OCI-LY7 (cell line): ENCODE data around the gene MEIOB. TPM values are rescaled to one million over a fixed set of nuclear protein-coding genes. Genes with fewer than 3 reads are reported as not detected.

Experiments
- BruUV-seq: library from RNA; stranded (reverse); fragments of 400-500 nt; replicated peaks from 2 replicates; lab custom pipeline; 2021; lab: Mats Ljungman, UMichigan
- CTCF ChIA-PET: fragments of 300-600 bp; sonication (Branson Sonifier 250); formaldehyde crosslinking; loops from one replicate; lab custom pipeline; 2022; ENCODE audit warnings: antibody characterized with exemption; ENCODE audit not compliant: unreplicated experiment; lab: Charles Lee
- POLR2A ChIA-PET: fragments of 300-600 bp; sonication (Branson Sonifier 250); formaldehyde crosslinking; loops from one replicate; lab custom pipeline; 2022; ENCODE audit warnings: antibody characterized with exemption; lab: Charles Lee
- DNase-seq: peaks from one replicate; pipeline ENCODE4 v3.0.0-alpha.2; 2015; ENCODE audit warnings: low spot score
- H2AFZ ChIP-seq: fragments of 200-600 bp; sonication (generic), shearing (Covaris generic); 2 replicates; pipeline ENCODE4 v1.6.1; 2014; ENCODE audit warnings: mild to moderate bottlenecking, antibody characterized with exemption, low read length, moderate library complexity
- H3K27ac ChIP-seq: fragments of 200-600 bp; sonication (generic); 2 replicates; pipeline ENCODE4 v1.5.1; 2014; ENCODE audit warnings: mixed run types, low read depth, mild to moderate bottlenecking, moderate library complexity, low read length, inconsistent platforms; ENCODE audit not compliant: poor library complexity, severe bottlenecking
- H3K36me3 ChIP-seq: fragments of 200-600 bp; sonication (generic); 2 replicates; pipeline ENCODE4 v1.6.1; 2014; ENCODE audit warnings: mild to moderate bottlenecking, antibody characterized with exemption, low read length, moderate library complexity, mixed read lengths; ENCODE audit not compliant: insufficient read depth
- H3K4me1 ChIP-seq: fragments of 200-600 bp; sonication (generic); 2 replicates; pipeline ENCODE4 v1.5.1; 2014; ENCODE audit warnings: mild to moderate bottlenecking, low read length; ENCODE audit not compliant: insufficient read depth, poor library complexity, severe bottlenecking
- H3K4me2 ChIP-seq: fragments of 200-600 bp; sonication (generic); 2 replicates; pipeline ENCODE4 v1.6.1; 2014; ENCODE audit warnings: mild to moderate bottlenecking, low read length
- H3K4me3 ChIP-seq: fragments of 200-600 bp; sonication (generic); 2 replicates; pipeline ENCODE4 v1.5.1; 2014; ENCODE audit warnings: mild to moderate bottlenecking, low read depth, low read length; ENCODE audit not compliant: poor library complexity, severe bottlenecking
- H3K79me2 ChIP-seq: fragments of 200-600 bp; sonication (generic); 2 replicates; pipeline ENCODE4 v1.6.1; 2016; ENCODE audit warnings: low read depth, mild to moderate bottlenecking, low read length, moderate library complexity, mixed read lengths; ENCODE audit not compliant: insufficient read depth
- H3K9me2 ChIP-seq: fragments of 200-600 bp; sonication (generic); 2 replicates; pipeline ENCODE4 v1.6.1; 2016; ENCODE audit warnings: mild to moderate bottlenecking, low read length, mixed read lengths; ENCODE audit not compliant: insufficient read depth
- H3K9me3 ChIP-seq: fragments of 200-600 bp; sonication (generic); 2 replicates; pipeline ENCODE4 v1.6.1; 2014; ENCODE audit warnings: mild to moderate bottlenecking, mixed run types, low read length, mixed read lengths
- H4K20me1 ChIP-seq: fragments of 200-600 bp; sonication (generic); 2 replicates; pipeline ENCODE4 v1.6.1; 2014; ENCODE audit warnings: mild to moderate bottlenecking, antibody characterized with exemption, low read length, moderate library complexity, mixed read lengths; ENCODE audit not compliant: insufficient read depth
- EZH2phosphoT487 ChIP-seq: fragments of 200-600 bp; sonication (generic); IDR thresholded peaks from 2 replicates; pipeline ENCODE4 v1.6.1; 2018; ENCODE audit warnings: low read depth, borderline replicate concordance, mild to moderate bottlenecking, mixed run types, antibody characterized with exemption, low read length, moderate library complexity, mixed read lengths
- intact Hi-C: fragments of 100-400 bp; cut with micrococcal nuclease; formaldehyde crosslinking; loops from one replicate; pipeline ENCODE4 v1.10.0; 2022; ENCODE audit not compliant: unreplicated experiment
- total RNA-seq, 2 experiments: library from RNA; depleted of rRNA in 1 of 2; stranded (reverse); fragments of >200 nt in 1 of 2; shearing (Covaris generic) in 1 of 2; gene quantifications; 2 replicates each; pipeline ENCODE4 v1.2.3, GENCODE V29; 2014 to 2022
- TF ChIP-seq, protein P1 (sequence below): fragments of 200-600 bp; sonication (generic); conservative IDR thresholded peaks from 2 replicates; pipeline ENCODE4 v1.5.1; 2014; ENCODE audit warnings: mild to moderate bottlenecking, antibody characterized with exemption, low read length, moderate library complexity, mixed read lengths

MEIOB gene
- total RNA-seq, 2 experiments from 2014 or later = not detected

DNA sequence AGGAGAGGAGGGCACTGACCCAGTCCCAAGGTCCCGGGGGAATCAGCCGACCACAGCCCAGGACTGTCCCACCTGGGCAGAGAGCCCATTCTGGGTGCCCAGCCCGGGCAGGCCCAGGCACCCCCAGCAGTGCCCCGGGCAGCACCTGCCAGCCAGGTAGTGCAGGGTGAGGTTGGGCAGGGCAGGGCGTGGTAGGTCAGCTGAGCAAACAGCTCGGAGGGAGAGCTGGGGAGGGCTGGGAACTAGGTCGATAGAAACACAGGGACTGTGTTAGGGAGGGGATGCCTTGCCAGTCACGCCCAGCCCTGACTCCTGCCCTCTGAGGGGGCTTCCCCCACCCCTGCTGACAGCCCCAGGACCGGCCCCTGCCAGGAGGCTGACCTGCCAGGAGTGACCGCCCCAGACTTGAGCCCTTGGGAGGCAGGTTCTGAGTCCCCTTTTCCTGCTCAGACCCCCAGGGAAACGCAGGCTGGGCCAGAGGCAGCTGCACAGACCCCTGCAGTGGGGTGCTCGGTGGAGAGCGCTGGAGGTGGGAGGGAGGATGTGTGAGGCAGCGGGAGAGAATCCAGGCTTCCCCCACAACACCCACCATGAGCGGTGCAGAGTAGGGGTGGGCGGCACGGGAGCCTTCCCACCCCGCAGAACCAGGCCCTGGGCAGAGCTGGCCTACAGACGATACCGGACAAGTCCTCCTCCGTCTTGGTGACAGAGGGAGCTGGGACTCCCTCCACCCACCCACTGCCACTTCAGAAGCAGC, 41.5 kb upstream of the MEIOB start:
- ChIA-PET POLR2A (no interaction called here), CTCF (no interaction called here)
- BruUV-seq = no TSS peak

DNA sequence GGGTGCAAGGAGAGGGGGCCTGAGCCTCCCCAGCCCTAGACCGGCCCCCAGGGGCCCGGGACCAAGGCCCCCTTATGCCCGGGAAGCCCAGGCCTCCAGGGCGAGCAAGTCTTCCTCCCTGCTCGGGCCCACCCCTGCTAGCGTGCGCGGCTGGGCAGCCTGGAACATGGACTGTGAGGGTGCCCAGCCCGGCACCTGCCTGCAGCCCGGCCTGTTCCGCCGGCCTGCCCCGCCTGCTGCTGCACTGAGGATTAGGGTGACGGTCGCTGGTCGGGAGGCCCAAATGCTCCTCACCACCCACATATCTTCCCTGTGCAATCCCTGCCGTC, 40.2 kb upstream of the MEIOB start:
- POLR2A ChIA-PET = no interaction called here
- no peak overlapping the region for H3K27ac ChIP-seq
- H3K9me3 ChIP-seq = no peaks in the 10 kb centered on the region
- H3K4me3 ChIP-seq = no peak overlapping the region
- no peaks in the 10 kb centered on the region for H3K36me3 ChIP-seq
- intact Hi-C loops = no loop called here
- H3K79me2 ChIP-seq = no peaks in the 10 kb centered on the region
- no peak for DNase-seq
- BruUV-seq = no TSS peak
- no peaks in the 10 kb centered on the region for H4K20me1 ChIP-seq
- H3K4me1 ChIP-seq = no peaks in the 10 kb centered on the region
- TF ChIP-seq, protein P1, sequence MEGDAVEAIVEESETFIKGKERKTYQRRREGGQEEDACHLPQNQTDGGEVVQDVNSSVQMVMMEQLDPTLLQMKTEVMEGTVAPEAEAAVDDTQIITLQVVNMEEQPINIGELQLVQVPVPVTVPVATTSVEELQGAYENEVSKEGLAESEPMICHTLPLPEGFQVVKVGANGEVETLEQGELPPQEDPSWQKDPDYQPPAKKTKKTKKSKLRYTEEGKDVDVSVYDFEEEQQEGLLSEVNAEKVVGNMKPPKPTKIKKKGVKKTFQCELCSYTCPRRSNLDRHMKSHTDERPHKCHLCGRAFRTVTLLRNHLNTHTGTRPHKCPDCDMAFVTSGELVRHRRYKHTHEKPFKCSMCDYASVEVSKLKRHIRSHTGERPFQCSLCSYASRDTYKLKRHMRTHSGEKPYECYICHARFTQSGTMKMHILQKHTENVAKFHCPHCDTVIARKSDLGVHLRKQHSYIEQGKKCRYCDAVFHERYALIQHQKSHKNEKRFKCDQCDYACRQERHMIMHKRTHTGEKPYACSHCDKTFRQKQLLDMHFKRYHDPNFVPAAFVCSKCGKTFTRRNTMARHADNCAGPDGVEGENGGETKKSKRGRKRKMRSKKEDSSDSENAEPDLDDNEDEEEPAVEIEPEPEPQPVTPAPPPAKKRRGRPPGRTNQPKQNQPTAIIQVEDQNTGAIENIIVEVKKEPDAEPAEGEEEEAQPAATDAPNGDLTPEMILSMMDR = no peak
- TF ChIP-seq EZH2phosphoT487 = no peak
- CTCF ChIA-PET = no interaction called here
- no peak overlapping the region for H2AFZ ChIP-seq
- H3K4me2 ChIP-seq = no peak overlapping the region
- H3K9me2 ChIP-seq = no peaks in the 10 kb centered on the region

More for the DNA sequence above, 41.5 kb upstream of the MEIOB start:
- Histone ChIP-seq H3K4me1 (no peaks in the 10 kb centered on the region), H3K4me3 (no peak overlapping the region), H3K4me2 (no peak overlapping the region), H3K27ac (no peak overlapping the region), H3K36me3 (no peaks in the 10 kb centered on the region), H3K79me2 (no peaks in the 10 kb centered on the region), H3K9me2 (no peaks in the 10 kb centered on the region), H4K20me1 (no peaks in the 10 kb centered on the region), H3K9me3 (no peaks in the 10 kb centered on the region), H2AFZ (no peak overlapping the region)
- intact Hi-C loops = no loop called here
- TF ChIP-seq, protein P1 = no peak
- no peak for TF ChIP-seq EZH2phosphoT487
- no peak for DNase-seq

DNA sequence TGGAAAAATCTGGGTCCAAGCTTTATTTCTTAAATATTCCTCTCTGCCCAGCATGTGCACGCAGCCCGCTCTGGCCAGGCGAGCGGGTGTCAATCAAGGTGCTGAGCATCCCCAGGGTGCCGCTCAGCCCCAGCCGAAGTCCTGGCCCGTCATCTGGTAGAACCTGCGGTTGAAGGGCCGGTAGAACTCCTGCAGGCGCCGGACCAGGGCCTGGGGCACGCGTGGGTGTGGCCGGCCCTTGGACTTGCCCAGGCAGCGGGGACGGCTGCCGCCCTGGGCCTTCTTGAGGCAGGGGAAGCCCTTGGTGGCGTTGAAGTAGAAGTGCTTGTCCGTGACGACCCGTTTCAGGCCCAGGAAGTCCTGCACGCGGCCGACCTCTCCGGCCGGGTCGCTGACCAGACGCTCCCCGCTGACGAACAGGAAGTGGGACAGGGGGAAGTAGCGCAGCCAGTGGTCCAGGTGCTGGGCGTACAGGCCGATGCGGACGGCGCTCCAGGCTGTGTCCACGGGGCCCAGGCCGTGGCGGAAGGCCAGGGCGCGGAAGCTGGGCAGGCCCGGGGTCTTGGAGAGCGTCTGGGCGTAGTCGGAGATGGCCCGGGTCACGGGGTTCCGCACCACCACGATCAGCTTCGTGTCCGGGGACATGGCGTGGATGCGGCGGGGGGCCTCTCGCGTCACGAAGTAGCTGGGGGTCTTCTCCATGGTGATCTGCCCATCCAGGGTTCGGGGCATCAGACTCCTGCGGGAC, 39.7 kb upstream of the MEIOB start:
- intact Hi-C loops = no loop called here
- H3K9me2 ChIP-seq = no peaks in the 10 kb centered on the region
- H4K20me1 ChIP-seq = no peaks in the 10 kb centered on the region
- H3K4me3 ChIP-seq = no peak overlapping the region
- no peak for TF ChIP-seq EZH2phosphoT487
- TF ChIP-seq, protein P1 = no peak
- no peaks in the 10 kb centered on the region for H3K9me3 ChIP-seq
- CTCF ChIA-PET = no interaction called here
- H2AFZ ChIP-seq = no peak overlapping the region
- H3K4me1 ChIP-seq = no peaks in the 10 kb centered on the region
- H3K79me2 ChIP-seq = no peaks in the 10 kb centered on the region
- DNase-seq = no peak
- H3K4me2 ChIP-seq = no peak overlapping the region
- no TSS peak for BruUV-seq
- no peaks in the 10 kb centered on the region for H3K36me3 ChIP-seq
- no peak overlapping the region for H3K27ac ChIP-seq
- POLR2A ChIA-PET = no interaction called here
